SJCRH30 (cell line): ENCODE results near the gene ITFG2. TPM values are rescaled to one million over a fixed set of nuclear protein-coding genes. Genes with fewer than 3 reads are reported as not detected.

Experiments used
- DNase-seq, 2 experiments: peaks; one replicate each; pipeline ENCODE4 v3.0.0-alpha.2; 2015 to 2020
- H3K27ac ChIP-seq: fragments of 250-450 bp; sonication (Bioruptor Pico); 2 replicates; pipeline ENCODE4 v1.5.1; 2020; ENCODE audit warnings: mild to moderate bottlenecking, moderate library complexity
- H3K27me3 ChIP-seq: fragments of 250-450 bp; sonication (Bioruptor Pico); 2 replicates; pipeline ENCODE4 v1.5.1; 2020; ENCODE audit warnings: mild to moderate bottlenecking, moderate library complexity
- H3K36me3 ChIP-seq: fragments of 250-450 bp; sonication (Bioruptor Pico); 2 replicates; pipeline ENCODE4 v1.5.1; 2020; ENCODE audit warnings: mild to moderate bottlenecking, moderate library complexity
- H3K4me1 ChIP-seq: fragments of 250-450 bp; sonication (Bioruptor Pico); 2 replicates; pipeline ENCODE4 v1.5.1; 2020; ENCODE audit warnings: mild to moderate bottlenecking, moderate library complexity
- H3K4me3 ChIP-seq: fragments of 250-450 bp; sonication (Bioruptor Pico); 2 replicates; pipeline ENCODE4 v1.5.1; 2020; ENCODE audit warnings: mild to moderate bottlenecking, moderate library complexity
- H3K9me3 ChIP-seq: fragments of 250-450 bp; sonication (Bioruptor Pico); replicated peaks from 2 replicates; pipeline ENCODE4 v1.5.1; 2020; ENCODE audit warnings: mild to moderate bottlenecking, moderate library complexity
- total RNA-seq: library from RNA; depleted of rRNA; stranded (reverse); fragments of >200 nt; shearing (Covaris generic); gene quantifications from 2 replicates; pipeline ENCODE4 v1.2.3, GENCODE V29; 2014

Gene ITFG2
- total RNA-seq, 1 experiment from 2014 or later, result 28.6 TPM

DNA sequence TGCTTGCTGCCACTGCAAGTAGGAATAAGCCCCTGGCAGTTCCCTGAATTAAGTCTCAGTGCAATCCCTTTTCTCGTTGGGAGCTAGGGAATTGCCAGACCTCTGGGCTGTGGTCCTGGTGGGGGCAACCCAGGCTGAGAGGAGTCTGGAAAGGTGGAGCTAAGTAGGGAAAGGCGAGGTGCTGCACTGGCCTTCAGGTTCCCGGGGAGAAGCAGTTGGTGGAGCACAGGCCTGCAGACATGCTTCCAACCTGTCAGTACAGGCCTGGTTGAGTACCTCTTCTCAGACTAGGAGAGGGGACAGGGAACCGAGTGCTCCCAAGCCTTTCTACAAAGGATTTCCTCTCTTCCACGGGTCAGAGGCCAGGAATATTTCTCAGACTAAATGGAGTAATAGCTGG lies 20.9 kb downstream of the ITFG2 start:
- H3K4me3 ChIP-seq, result no peak overlapping the region

GRCh38 chr12:2833810-2834209 lies 21.3 kb downstream of the ITFG2 start:
- Histone ChIP-seq H3K27me3 (no peaks in the 10 kb centered on the region), H3K4me3 (no peak overlapping the region), H3K9me3 (no peaks in the 10 kb centered on the region), H3K27ac (no peak overlapping the region), H3K4me1 (peaks cover 21% of the 10 kb centered on the region), H3K36me3 (peaks cover 3% of the 10 kb centered on the region; the same call in 1 of the 2 replicates)
- no peak for DNase-seq

More for the DNA sequence above, 20.9 kb downstream of the ITFG2 start:
- no peaks in the 10 kb centered on the region for H3K9me3 ChIP-seq
- no peak for DNase-seq
- no peak overlapping the region for H3K27ac ChIP-seq
- peaks cover 21% of the 10 kb centered on the region for H3K4me1 ChIP-seq
- H3K36me3 ChIP-seq, result peaks cover 3% of the 10 kb centered on the region; the same call in 1 of the 2 replicates
- H3K27me3 ChIP-seq, result no peaks in the 10 kb centered on the region

GRCh38 chr12:2834581-2835491 lies 22.4 kb downstream of the ITFG2 start, which contains the start of gene NRIP2:
Gene NRIP2 (minus strand): TSS chr12:2835035. CDS start chr12:2834983, 52 bp downstream.
- Histone ChIP-seq H3K4me1 (peaks cover 21% of the 10 kb centered on the region), H3K36me3 (peaks cover 3% of the 10 kb centered on the region; the same call in 1 of the 2 replicates), H3K9me3 (no peaks in the 10 kb centered on the region), H3K27me3 (no peaks in the 10 kb centered on the region), H3K27ac (no peak within 1 kb of the TSS; the same call in 1 of the 2 replicates), H3K4me3 (peak within 1 kb of the TSS; percentile 38)
- peak; percentile 82 to 84 for DNase-seq

GRCh38 chr12:2835691-2836403 lies 23.4 kb downstream of the ITFG2 start:
- Histone ChIP-seq H3K4me3 (no peak overlapping the region), H3K9me3 (no peaks in the 10 kb centered on the region), H3K4me1 (peaks cover 21% of the 10 kb centered on the region), H3K27me3 (no peaks in the 10 kb centered on the region), H3K27ac (no peak overlapping the region), H3K36me3 (no peaks in the 10 kb centered on the region)
- peak; percentile 60 to 79 for DNase-seq

DNA sequence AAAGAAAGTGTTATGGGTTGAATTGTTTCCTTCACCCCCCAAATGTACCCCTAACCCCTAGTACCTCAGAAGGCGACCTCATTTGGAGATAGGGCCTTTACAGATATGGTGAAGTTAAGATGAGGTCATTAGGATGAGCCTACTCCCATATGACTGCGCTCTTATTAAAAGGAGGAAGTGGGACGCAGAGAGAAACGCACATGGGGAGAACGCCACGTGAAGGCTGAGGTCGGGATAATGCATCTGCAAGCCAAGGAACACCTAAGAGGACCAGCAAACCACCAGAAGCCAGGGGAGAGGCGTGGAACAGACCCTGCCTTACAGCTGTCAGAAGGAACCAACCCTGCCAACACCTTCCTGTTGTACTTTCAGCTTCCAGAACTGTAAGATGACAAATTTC lies 24.1 kb downstream of the ITFG2 start:
- no peak overlapping the region for H3K4me3 ChIP-seq
- no peak for DNase-seq
- no peaks in the 10 kb centered on the region for H3K27me3 ChIP-seq
- H3K4me1 ChIP-seq, result peaks cover 21% of the 10 kb centered on the region
- H3K27ac ChIP-seq, result no peak overlapping the region
- H3K36me3 ChIP-seq, result no peaks in the 10 kb centered on the region
- no peaks in the 10 kb centered on the region for H3K9me3 ChIP-seq

- H3K4me3 ChIP-seq, result no peak overlapping the region
- no peaks in the 10 kb centered on the region for H3K9me3 ChIP-seq
- H3K27me3 ChIP-seq, result no peaks in the 10 kb centered on the region
- no peaks in the 10 kb centered on the region for H3K36me3 ChIP-seq
- H3K4me1 ChIP-seq, result peaks cover 20% of the 10 kb centered on the region
- no peak overlapping the region for H3K27ac ChIP-seq
- peak in 1 of 2 experiments; percentile 28 for DNase-seq
These were observed 28.7 kb downstream of the ITFG2 start for GRCh38 chr12:2841056-2841650.

DNA sequence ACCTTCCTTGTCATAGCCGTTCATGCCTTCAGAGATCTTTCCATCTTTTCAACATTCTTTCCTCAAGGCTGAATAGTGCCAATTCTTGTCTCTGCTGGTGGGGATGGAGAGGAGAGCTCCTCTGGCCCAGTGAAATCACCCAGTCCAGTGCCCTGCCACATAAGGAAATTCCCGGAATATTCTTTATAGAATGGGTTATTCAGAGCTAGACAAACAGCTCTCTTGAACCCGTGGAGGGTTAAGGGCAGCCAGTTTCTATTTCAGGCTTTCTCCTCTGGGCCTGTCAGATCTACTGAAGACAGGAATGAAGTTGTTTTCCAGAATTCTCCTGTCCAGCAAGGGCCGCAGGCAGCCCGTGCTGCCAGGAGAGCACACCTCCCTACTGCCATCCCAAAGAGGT lies 30.5 kb downstream of the ITFG2 start:
- Histone ChIP-seq H3K4me3 (no peak overlapping the region), H3K4me1 (peaks cover 12% of the 10 kb centered on the region; the same call in 1 of the 2 replicates), H3K27ac (no peak overlapping the region), H3K9me3 (no peaks in the 10 kb centered on the region), H3K36me3 (no peaks in the 10 kb centered on the region), H3K27me3 (no peaks in the 10 kb centered on the region)
- no peak for DNase-seq

- Histone ChIP-seq H3K36me3 (no peaks in the 10 kb centered on the region), H3K27ac (peak overlapping the region; percentile 87), H3K4me1 (peaks cover 12% of the 10 kb centered on the region; the same call in 1 of the 2 replicates), H3K4me3 (peak overlapping the region; percentile 51), H3K27me3 (no peaks in the 10 kb centered on the region), H3K9me3 (no peaks in the 10 kb centered on the region)
- peak; percentile 50 to 59 for DNase-seq
These were observed 32.3 kb downstream of the ITFG2 start for GRCh38 chr12:2844786-2845185.

DNA sequence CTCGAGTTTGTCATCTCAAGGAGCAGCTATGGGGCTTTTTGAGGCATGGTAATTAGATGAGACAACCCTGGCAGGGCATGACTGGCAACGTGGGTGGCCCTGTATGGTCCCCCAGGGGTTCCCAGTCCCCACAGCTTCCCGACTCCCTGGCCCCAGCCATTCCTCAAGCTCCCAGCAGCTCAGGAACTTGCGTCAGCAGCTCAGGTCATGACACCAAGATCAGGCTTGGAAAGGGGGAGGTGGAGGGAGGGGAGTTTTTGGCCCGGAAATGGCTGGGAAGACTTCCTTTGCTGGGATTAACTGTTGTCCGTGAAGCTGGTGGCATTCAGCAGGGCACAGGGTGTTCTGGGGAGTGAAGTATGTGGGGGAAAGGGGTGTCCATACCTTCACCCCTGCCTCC lies 32.8 kb downstream of the ITFG2 start:
- H3K36me3 ChIP-seq, result no peaks in the 10 kb centered on the region
- H3K27ac ChIP-seq, result peak overlapping the region; percentile 87
- DNase-seq, result peak; percentile 94 to 95
- peaks cover 12% of the 10 kb centered on the region; the same call in 1 of the 2 replicates for H3K4me1 ChIP-seq
- H3K4me3 ChIP-seq, result peak overlapping the region; percentile 51
- no peaks in the 10 kb centered on the region for H3K27me3 ChIP-seq
- H3K9me3 ChIP-seq, result no peaks in the 10 kb centered on the region

DNA sequence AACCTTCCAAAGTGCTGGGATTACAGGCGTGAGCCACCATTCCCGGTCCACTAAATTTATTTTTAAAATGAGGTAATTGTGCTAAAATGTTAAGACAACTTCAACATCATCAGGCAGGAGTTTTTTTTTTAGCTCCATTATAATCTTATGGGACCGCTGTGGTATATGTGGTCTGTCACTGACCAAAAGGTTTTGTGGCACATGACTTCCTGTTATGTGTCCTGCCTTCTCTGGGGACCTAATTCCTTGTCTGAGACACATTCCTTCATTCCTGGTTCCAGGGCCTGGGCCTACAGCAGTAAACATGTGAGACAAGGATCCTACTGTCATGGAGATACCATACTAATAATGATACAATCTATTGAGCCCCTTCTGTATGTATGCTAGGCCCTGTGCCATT lies 39.5 kb downstream of the ITFG2 start:
- no peak overlapping the region for H3K27ac ChIP-seq
- H3K4me3 ChIP-seq, result no peak overlapping the region
- no peaks in the 10 kb centered on the region for H3K9me3 ChIP-seq
- no peaks in the 10 kb centered on the region for H3K4me1 ChIP-seq
- no peak for DNase-seq
- no peaks in the 10 kb centered on the region for H3K36me3 ChIP-seq
- H3K27me3 ChIP-seq, result no peaks in the 10 kb centered on the region

GRCh38 chr12:2853626-2854025 lies 41.2 kb downstream of the ITFG2 start:
- H3K27ac ChIP-seq, result no peak overlapping the region
- no peaks in the 10 kb centered on the region for H3K9me3 ChIP-seq
- H3K4me1 ChIP-seq, result no peaks in the 10 kb centered on the region
- H3K36me3 ChIP-seq, result peaks cover 11% of the 10 kb centered on the region
- H3K4me3 ChIP-seq, result no peak overlapping the region
- no peaks in the 10 kb centered on the region for H3K27me3 ChIP-seq
- DNase-seq, result peak; percentile 90 to 93

GRCh38 chr12:2854669-2855453 lies 42.4 kb downstream of the ITFG2 start:
- H3K27me3 ChIP-seq, result no peaks in the 10 kb centered on the region
- H3K4me3 ChIP-seq, result no peak overlapping the region
- no peak for DNase-seq
- H3K27ac ChIP-seq, result no peak overlapping the region
- H3K4me1 ChIP-seq, result no peaks in the 10 kb centered on the region
- H3K9me3 ChIP-seq, result no peaks in the 10 kb centered on the region
- peaks cover 23% of the 10 kb centered on the region for H3K36me3 ChIP-seq

GRCh38 chr12:2855546-2855945 lies 43.1 kb downstream of the ITFG2 start:
- Histone ChIP-seq H3K36me3 (peaks cover 30% of the 10 kb centered on the region), H3K9me3 (no peaks in the 10 kb centered on the region), H3K4me3 (no peak overlapping the region), H3K4me1 (no peaks in the 10 kb centered on the region), H3K27ac (no peak overlapping the region), H3K27me3 (no peaks in the 10 kb centered on the region)
- no peak for DNase-seq

GRCh38 chr12:2856051-2856450 lies 43.6 kb downstream of the ITFG2 start:
- Histone ChIP-seq H3K27ac (no peak overlapping the region), H3K27me3 (no peaks in the 10 kb centered on the region), H3K4me1 (no peaks in the 10 kb centered on the region), H3K4me3 (no peak overlapping the region), H3K36me3 (peaks cover 32% of the 10 kb centered on the region), H3K9me3 (no peaks in the 10 kb centered on the region)
- DNase-seq, result peak; percentile 44 to 56
